Measurements from ENCODE around the gene VIM.

VIM gene

GRCh38 chr10:17228091-17229015 lies at the start of gene VIM:
Gene VIM (plus strand): TSS chr10:17228241. CDS start chr10:17229423, 1,182 bp downstream.
- no peak for DNase-seq

GRCh38 chr10:17179002-17179401 lies 49.0 kb upstream of the VIM start:
- DNase-seq = no peak

- no peak for DNase-seq
Observed at GRCh38 chr10:17181110-17181509, 46.9 kb upstream of the VIM start.

GRCh38 chr10:17181751-17182150 lies 46.3 kb upstream of the VIM start:
- DNase-seq = peak; percentile 1

GRCh38 chr10:17183110-17183509 lies 44.9 kb upstream of the VIM start:
- no peak for DNase-seq

GRCh38 chr10:17185873-17186272 lies 42.2 kb upstream of the VIM start:
- DNase-seq = no peak

GRCh38 chr10:17188644-17189172 lies 39.3 kb upstream of the VIM start:
- DNase-seq = no peak

- DNase-seq = no peak
Observed at GRCh38 chr10:17190602-17191001, 37.4 kb upstream of the VIM start.

GRCh38 chr10:17195083-17195482 lies 33.0 kb upstream of the VIM start:
- no peak for DNase-seq

- no peak for DNase-seq
Observed at GRCh38 chr10:17196045-17196444, 32.0 kb upstream of the VIM start.

- no peak for DNase-seq
Observed at GRCh38 chr10:17196573-17196972, 31.5 kb upstream of the VIM start.

- no peak for DNase-seq
Observed at GRCh38 chr10:17199351-17199804, 28.7 kb upstream of the VIM start.

- no peak for DNase-seq
Observed at GRCh38 chr10:17200001-17200911, 27.8 kb upstream of the VIM start.

- DNase-seq = peak; percentile 5
Observed at GRCh38 chr10:17200912-17201793, 26.9 kb upstream of the VIM start, which contains the start of gene TRDMT1. Gene TRDMT1 (minus strand): TSS chr10:17201672. CDS start chr10:17201634, 38 bp downstream.

GRCh38 chr10:17201794-17202116 lies 26.3 kb upstream of the VIM start:
- no peak for DNase-seq

GRCh38 chr10:17202506-17202905 lies 25.5 kb upstream of the VIM start:
- DNase-seq = no peak

GRCh38 chr10:17202999-17203398 lies 25.0 kb upstream of the VIM start:
- no peak for DNase-seq

GRCh38 chr10:17203416-17203815 lies 24.6 kb upstream of the VIM start:
- no peak for DNase-seq

GRCh38 chr10:17206210-17206709 lies 21.8 kb upstream of the VIM start:
- no peak for DNase-seq

- no peak for DNase-seq
Observed at GRCh38 chr10:17208476-17208875, 19.6 kb upstream of the VIM start.

- no peak for DNase-seq
Observed at GRCh38 chr10:17209302-17209701, 18.7 kb upstream of the VIM start.

- DNase-seq = no peak
Observed at GRCh38 chr10:17209881-17210280, 18.2 kb upstream of the VIM start.

Data from NCI-H524 treated with DMSO at 0.1 percent for 48 hours (cell line).